ENCODE data around the gene FOXO3.

The FOXO3 gene

GRCh38 chr6:108587258-108588059 is 26.7 kb downstream of the FOXO3 start:
- no peak for TF ChIP-seq POLR2A (IDR thresholded peaks at IDR 0.05; ENCODE audit: low read length)
- no peak for TF ChIP-seq GATA1 (IDR thresholded peaks at IDR 0.05; ENCODE audit: low read depth, low read length)
- DNase-seq = no peak

GRCh38 chr6:108588586-108588985 is 27.9 kb downstream of the FOXO3 start:
- TF ChIP-seq GATA1 (IDR thresholded peaks at IDR 0.05; ENCODE audit: low read depth, low read length) (no peak), POLR2A (IDR thresholded peaks at IDR 0.05; ENCODE audit: low read length) (no peak)
- peak in 1 of 2 experiments; percentile 33 for DNase-seq

DNA sequence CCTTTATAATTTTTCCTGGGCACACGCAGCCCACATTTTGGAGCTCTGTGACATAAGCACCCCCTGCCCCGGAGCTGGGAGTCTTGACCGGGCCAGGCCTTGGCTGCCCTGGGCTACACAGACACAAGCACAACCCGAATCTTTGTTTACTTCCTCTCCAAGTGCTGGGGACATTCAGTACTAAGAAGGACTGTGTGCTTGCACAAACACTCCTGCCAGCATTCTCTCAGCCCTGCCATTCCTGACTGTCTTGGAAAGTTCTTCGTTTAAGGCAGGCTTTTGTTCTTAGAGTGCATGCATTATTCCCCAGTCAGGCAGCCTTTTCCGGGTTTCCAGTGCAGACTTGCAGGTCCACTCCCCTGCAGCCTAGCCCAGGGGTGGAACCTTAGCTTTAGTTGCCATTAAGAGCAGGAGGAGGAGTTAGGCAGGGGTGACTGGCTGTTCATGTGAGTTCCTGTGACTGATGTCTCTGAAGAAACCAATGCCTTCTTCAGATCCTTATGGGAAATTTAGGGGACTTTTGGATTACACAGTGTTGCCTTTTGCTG is 28.6 kb downstream of the FOXO3 start:
- peak; percentile 79 to 83 for DNase-seq
- no peak for TF ChIP-seq GATA1 (IDR thresholded peaks at IDR 0.05; ENCODE audit: low read depth, low read length)
- TF ChIP-seq POLR2A (IDR thresholded peaks at IDR 0.05; ENCODE audit: low read length) = no peak

DNA sequence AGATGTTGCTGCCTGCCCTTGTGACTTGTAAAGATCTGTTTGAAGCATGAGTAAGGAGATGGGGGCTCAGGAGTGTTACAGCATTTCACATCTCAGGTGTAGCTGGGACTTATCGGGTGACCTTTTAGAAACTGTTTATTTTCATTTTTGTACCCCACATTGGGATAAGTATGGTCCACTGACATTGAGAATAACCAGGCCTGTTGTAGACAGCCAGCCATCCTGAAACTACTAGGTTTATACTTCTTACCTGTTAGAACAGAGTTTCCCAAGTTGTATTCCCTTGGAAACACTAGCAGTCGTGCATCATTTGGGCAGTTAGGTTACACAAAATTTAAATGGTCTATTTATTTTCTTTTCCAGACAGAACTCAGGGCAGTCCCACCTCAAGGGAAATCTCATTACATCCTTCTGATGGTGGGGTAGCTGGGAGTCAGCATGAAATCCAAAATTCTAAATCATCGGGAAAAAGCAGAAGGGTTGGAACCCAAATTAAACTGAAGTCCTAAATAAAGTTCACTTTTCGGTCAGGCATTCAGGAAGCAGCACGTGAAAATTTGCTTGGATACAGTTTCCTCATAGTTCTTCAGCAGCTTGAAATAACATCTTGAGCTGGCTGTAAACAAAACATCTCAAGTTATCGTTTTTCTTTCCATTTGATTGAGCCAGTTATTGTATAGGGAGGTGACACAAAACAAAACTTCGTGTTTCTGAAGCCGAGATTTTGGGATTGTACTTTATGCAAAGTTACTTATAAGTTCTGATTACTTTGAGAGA is 30.5 kb downstream of the FOXO3 start:
- TF ChIP-seq GATA1 (IDR thresholded peaks at IDR 0.05; ENCODE audit: low read depth, low read length) (no peak), POLR2A (IDR thresholded peaks at IDR 0.05; ENCODE audit: low read length) (no peak)
- no peak for DNase-seq

- peak in 1 of 2 experiments; percentile 43 for DNase-seq
- TF ChIP-seq GATA1 (IDR thresholded peaks at IDR 0.05; ENCODE audit: low read depth, low read length) (no peak), POLR2A (IDR thresholded peaks at IDR 0.05; ENCODE audit: low read length) (no peak)
These were observed 31.9 kb downstream of the FOXO3 start for GRCh38 chr6:108592371-108593337.

- no peak for DNase-seq
- TF ChIP-seq POLR2A (IDR thresholded peaks at IDR 0.05; ENCODE audit: low read length) = no peak
- no peak for TF ChIP-seq GATA1 (IDR thresholded peaks at IDR 0.05; ENCODE audit: low read depth, low read length)
These were observed 33.4 kb downstream of the FOXO3 start for GRCh38 chr6:108594151-108594550.

GRCh38 chr6:108594640-108595039 is 33.9 kb downstream of the FOXO3 start:
- peak; percentile 30 to 49 for DNase-seq
- no peak for TF ChIP-seq POLR2A (IDR thresholded peaks at IDR 0.05; ENCODE audit: low read length)
- no peak for TF ChIP-seq GATA1 (IDR thresholded peaks at IDR 0.05; ENCODE audit: low read depth, low read length)

DNA sequence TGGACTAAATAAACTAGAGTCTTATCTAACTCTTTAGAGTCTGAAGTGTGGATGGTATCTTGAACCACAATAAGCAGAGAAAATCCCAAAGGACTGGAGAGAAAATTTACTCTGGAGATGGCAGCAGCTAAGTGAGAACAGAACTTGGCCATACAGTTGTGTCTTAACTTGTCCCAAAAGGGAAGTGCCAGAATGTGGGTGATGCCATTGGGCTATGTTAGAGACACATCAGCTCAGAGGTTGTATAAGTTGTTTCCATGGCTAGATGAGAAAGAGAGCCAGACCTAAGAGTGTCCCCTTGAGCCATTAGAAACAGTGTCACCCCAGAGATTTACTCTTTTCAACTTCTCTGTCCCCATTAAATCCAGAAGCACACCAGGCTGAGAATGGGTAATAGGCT is 36.2 kb downstream of the FOXO3 start:
- TF ChIP-seq GATA1 (IDR thresholded peaks at IDR 0.05; ENCODE audit: low read depth, low read length) (no peak), POLR2A (IDR thresholded peaks at IDR 0.05; ENCODE audit: low read length) (no peak)
- peak in 1 of 2 experiments; percentile 55 for DNase-seq

DNA sequence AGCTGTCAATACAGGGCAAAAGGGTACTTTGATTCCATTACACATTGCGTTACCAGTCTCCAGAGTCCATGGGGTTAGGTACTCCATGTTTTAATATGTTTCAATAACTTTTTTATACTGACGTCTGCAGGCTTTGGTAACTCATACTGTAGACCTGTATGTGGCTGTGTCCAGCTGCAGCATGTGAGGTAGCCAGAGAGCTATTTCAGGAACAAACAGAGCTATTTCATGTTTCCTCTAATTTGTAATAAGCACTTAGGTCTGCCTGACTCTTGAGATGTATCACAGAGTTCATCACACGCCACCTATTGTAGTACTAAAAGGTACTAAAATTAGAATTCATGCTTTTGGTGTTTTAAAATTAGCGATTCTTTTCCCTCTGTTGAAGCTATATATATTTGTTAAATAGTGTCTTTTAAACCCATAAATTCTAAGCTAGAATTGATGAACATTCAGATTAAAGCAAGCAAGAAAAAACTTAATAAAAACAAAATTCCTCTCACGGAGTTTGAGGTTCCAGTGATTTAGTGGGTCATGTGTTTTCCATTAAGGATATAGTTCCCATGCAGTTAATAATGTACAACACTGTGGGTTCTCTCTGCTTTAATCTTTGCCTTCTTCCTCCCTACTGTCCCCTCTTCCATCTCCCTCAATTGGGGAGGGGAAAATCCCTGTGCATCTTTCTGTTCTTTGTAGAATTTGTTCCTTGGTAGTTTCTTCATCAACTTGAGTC is 37.0 kb downstream of the FOXO3 start:
- no peak for TF ChIP-seq POLR2A (IDR thresholded peaks at IDR 0.05; ENCODE audit: low read length)
- TF ChIP-seq GATA1 (IDR thresholded peaks at IDR 0.05; ENCODE audit: low read depth, low read length) = no peak
- no peak for DNase-seq

GRCh38 chr6:108598305-108598863 is 37.7 kb downstream of the FOXO3 start:
- TF ChIP-seq POLR2A (IDR thresholded peaks at IDR 0.05; ENCODE audit: low read length) (peak; percentile 41), GATA1 (IDR thresholded peaks at IDR 0.05; ENCODE audit: low read depth, low read length) (no peak)
- DNase-seq = peak; percentile 94 to 95

- TF ChIP-seq POLR2A (IDR thresholded peaks at IDR 0.05; ENCODE audit: low read length) (no peak), GATA1 (IDR thresholded peaks at IDR 0.05; ENCODE audit: low read depth, low read length) (no peak)
- DNase-seq = no peak
These were observed 43.4 kb downstream of the FOXO3 start for GRCh38 chr6:108604156-108604555.

GRCh38 chr6:108606250-108606690 is 45.6 kb downstream of the FOXO3 start:
- peak; percentile 60 to 72 for DNase-seq
- TF ChIP-seq POLR2A (IDR thresholded peaks at IDR 0.05; ENCODE audit: low read length) (no peak), GATA1 (IDR thresholded peaks at IDR 0.05; ENCODE audit: low read depth, low read length) (no peak)

Measured in erythroblast (primary cell).